ENCODE measurements around the gene DIS3L2.
"Not testable (repeated sequence)": the region's sequence is repeated elsewhere in the genome, so short reads cannot be mapped to it uniquely, and the experiment has no call there.

Gene DIS3L2

GRCh38 chr2:232379610-232380590 is 418.4 kb downstream of the DIS3L2 start:
- not testable (repeated sequence) for FAIRE-seq

DNA sequence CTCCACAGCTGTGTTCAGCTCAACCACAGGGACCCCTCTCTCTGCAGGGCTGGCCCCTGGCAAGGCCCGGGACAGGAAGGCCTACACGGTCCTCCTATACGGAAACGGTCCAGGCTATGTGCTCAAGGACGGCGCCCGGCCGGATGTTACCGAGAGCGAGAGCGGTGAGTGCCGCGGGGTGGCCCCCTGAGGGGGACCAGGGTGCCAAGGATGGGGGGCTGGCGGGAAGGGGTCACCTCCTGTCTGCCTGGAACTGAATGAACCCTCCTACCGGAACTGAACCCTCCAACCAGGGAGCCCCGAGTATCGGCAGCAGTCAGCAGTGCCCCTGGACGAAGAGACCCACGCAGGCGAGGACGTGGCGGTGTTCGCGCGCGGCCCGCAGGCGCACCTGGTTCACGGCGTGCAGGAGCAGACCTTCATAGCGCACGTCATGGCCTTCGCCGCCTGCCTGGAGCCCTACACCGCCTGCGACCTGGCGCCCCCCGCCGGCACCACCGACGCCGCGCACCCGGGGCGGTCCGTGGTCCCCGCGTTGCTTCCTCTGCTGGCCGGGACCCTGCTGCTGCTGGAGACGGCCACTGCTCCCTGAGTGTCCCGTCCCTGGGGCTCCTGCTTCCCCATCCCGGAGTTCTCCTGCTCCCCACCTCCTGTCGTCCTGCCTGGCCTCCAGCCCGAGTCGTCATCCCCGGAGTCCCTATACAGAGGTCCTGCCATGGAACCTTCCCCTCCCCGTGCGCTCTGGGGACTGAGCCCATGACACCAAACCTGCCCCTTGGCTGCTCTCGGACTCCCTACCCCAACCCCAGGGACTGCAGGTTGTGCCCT is 419.9 kb downstream of the DIS3L2 start:
- FAIRE-seq: not testable (repeated sequence)

GRCh38 chr2:232382331-232383225 is 421.1 kb downstream of the DIS3L2 start:
- no peak for FAIRE-seq

DNA sequence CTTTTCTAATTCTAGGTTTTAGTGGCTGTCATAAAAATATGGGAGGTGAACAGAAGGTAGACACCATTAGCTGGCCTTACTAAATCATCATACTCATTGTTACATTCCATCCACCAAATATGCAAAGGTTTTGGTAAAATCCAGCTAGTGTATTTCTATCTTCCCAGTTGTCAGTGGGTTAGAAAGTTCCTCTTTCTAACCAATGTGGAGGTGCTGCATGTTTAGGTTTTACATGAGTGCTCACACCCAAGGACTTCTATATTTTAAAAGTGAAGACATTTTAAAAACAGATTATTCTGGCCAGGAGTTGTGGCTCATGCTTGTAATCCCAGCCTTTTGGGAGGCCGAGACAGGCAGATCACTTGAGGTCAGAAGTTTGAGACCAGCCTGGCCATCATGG is 423.0 kb downstream of the DIS3L2 start:
- FAIRE-seq: no peak

- not testable (repeated sequence) for FAIRE-seq
These were observed 423.5 kb downstream of the DIS3L2 start for GRCh38 chr2:232385058-232385457.

- FAIRE-seq: peak; percentile 86
These were observed 424.4 kb downstream of the DIS3L2 start for GRCh38 chr2:232385660-232386489.

DNA sequence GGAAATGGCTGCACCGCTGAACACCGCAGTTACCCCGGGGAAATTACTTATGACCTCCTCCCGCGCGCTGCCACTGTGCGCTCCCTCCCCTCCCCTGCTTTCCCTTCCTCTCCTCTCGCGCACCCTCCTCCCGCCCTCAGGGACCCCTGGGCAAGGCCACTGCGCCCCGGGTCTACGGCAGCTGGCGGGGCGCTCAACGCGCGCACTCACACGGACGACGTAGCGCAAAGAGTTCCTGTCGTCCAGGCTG is 424.9 kb downstream of the DIS3L2 start:
- FAIRE-seq: no peak
